Mononuclear cell (primary cell): ENCODE measurements around the gene CFAP77. TPM values are rescaled to one million over a fixed set of nuclear protein-coding genes. Genes with fewer than 3 reads are reported as not detected.

Source experiments
- H3K27me3 ChIP-seq: 2 replicates; pipeline ENCODE4 v1.6.0; 2011; ENCODE audit warnings: low read length, control low read depth; ENCODE audit not compliant: insufficient read depth
- H3K4me1 ChIP-seq: 2 replicates; pipeline ENCODE4 v1.5.1; 2011; ENCODE audit warnings: mild to moderate bottlenecking, low read length, control low read depth; ENCODE audit not compliant: insufficient read depth
- H3K4me3 ChIP-seq: 2 replicates; pipeline ENCODE4 v1.5.1; 2011; ENCODE audit warnings: mild to moderate bottlenecking, low read length, moderate library complexity
- H3K9me3 ChIP-seq: 2 replicates; pipeline ENCODE4 v1.5.1; 2011; ENCODE audit warnings: low read depth, mild to moderate bottlenecking, control low read depth, low read length
- total RNA-seq: library from RNA; depleted of rRNA; stranded (reverse); fragments of >200 nt; gene quantifications from one replicate; pipeline ENCODE4 v1.2.3, GENCODE V29; 2012

The CFAP77 gene
- total RNA-seq, 1 donor, result not detected

DNA sequence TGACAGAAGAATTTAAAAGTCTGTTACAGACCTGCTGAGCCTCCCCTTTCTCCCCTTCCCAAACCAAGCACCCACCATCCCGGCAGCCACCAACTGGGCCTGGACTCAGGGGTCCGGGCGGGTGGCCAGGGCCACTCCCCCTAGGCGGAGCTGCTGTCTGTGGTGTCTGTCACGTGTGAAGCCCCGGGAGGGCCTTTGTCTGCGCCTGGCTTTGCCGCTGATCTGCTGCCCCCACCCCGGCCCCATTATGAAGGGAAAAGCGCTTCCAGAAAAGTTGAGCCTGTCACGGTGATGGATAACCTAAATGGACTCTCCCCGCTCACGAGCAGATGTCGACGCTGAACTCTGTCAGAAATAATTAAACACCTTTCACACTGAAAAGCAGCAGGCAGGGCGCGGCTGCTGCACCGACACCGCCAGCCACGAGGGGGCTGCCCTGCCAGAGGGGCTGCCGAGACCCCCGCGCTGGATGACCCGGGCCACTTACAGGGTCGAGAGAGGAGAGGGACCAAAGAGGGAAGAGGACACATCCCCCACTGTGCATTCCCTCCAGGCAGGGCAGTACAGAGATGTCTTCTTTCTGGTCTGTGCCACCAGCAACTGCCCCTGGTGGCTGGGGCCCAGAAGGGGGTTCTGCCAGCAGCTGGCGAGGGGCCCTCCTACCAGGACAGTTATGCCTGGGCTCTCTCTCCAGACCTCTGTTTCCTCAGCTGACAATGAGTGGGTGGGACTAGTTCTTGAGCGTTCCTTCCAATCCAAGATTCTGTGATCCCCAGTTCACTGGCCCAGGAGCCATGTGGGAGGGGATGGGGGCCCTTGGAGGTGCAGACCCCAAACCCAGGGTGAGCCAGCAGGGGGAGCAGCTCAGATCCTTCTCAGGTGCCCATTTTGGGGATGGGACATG, 136.4 kb downstream of the CFAP77 start:
- H3K4me1 ChIP-seq, result no peaks in the 10 kb centered on the region
- H3K9me3 ChIP-seq, result no peaks in the 10 kb centered on the region
- H3K4me3 ChIP-seq, result no peak overlapping the region
- H3K27me3 ChIP-seq, result no peaks in the 10 kb centered on the region

DNA sequence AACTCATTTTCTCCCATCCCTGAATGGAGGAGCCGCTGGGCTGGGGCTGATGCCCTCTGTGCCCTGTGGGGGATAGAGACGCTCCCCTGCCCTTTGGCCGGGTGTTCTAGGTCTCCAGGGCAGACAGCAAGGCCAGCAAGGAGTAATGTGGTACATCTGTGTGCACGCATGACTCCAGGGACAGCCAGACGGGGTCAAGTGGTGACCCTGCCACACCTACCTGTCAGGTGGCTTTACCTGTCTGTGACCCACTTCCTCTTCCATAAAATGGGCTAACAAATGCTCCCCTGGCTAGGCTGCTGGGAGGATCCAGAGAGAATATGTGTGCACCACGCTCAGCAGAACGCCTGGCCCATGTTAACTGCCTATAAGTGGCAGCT, 137.0 kb downstream of the CFAP77 start:
- Histone ChIP-seq H3K9me3 (no peaks in the 10 kb centered on the region), H3K27me3 (no peaks in the 10 kb centered on the region), H3K4me1 (no peaks in the 10 kb centered on the region), H3K4me3 (no peak overlapping the region)

DNA sequence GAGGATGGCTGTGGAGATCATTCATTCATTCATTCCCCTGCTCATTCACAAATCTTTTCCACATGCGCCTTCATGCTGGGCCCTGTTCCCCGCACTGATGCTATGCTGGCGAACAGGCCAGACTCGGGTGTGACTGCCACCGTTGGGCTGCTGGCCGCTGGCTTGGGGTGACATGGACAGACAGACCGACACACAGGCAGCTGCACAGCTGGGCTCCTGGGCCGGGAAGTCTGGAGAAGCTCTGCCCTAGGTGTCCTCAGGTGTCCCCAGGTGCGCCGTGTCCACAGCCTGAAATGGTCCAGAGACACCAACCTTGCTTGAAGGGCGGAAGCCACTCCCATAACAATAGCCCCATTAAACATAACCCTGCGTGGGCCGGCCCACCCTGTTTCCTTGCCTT, 137.4 kb downstream of the CFAP77 start:
- no peaks in the 10 kb centered on the region for H3K4me1 ChIP-seq
- H3K9me3 ChIP-seq, result no peaks in the 10 kb centered on the region
- no peaks in the 10 kb centered on the region for H3K27me3 ChIP-seq
- no peak overlapping the region for H3K4me3 ChIP-seq

DNA sequence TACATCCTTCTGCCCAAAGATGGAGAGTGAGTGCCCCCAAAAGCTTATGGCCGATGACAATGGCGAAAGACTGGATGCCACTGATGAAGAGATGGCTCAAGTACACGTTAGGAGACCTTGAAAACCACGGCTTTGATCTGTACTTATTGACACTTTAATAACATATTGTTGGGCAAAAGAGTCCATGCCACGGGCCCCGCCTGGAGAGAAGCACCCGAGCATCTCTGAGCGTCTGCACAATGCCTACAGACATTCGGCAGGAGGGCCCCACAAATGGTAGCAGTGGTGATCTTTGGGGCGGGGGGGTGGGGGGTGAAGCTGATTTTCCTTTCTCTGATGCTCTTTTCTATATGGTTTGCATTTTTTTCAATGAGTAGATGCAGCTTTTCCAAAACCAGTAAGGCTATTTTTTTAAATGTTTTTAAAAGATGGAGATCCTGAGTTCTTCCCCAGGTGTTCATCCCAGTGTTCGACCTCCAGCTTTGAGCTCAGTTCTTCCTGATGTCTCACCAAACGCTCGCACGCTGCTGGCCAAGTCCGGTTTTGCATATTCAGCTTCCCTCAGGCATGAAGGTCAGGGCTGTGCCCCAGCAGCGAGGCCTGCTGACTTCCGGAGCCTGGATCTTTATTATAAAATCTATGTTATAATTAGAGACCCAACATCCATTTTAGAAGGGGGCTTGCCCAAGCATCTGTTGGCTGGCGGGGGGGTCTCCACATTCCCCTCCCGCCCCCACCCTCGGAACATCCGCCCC, 138.1 kb downstream of the CFAP77 start:
- no peaks in the 10 kb centered on the region for H3K27me3 ChIP-seq
- no peaks in the 10 kb centered on the region for H3K4me1 ChIP-seq
- no peak overlapping the region for H3K4me3 ChIP-seq
- H3K9me3 ChIP-seq, result no peaks in the 10 kb centered on the region

DNA sequence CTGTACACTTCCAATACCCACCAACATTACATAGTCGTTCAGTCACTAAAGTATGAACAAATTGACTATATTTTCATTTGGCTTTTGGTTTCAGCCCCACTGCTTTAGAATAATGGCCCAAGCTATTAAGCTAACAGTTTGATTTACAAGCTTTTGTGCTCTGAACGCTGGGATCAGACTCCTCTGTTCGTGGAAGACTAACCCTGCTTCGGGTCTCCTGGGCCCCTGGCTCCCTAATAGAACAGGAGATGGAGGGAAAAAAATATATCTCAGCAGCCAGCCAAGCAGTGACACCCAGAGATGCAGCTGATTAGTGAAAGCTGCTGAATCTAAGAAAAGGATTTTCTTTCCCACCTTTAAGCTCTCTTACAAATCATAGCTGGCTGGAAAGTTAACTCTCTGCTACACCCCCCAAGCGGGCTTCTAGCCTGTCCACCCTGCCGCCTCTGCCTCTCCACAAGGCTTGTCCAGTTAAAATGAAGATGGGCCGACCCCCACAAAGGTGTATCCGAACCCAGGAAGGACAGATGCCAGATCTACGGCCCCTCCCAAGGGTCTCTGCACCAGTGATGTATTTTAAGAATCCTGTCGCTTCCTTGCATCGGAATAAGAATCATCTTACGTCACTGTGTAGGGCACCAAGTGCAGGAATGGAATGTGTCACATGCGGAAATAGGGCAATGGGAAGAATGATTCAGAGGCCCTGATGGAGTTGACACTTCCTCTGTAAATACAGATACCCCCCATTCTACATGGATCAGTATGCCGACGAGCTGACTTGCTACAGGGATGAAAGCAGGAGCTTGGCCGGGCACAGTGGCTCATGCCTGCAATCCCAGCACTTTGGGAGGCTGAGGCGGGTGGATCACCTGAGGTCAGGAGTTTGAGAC, 139.0 kb downstream of the CFAP77 start:
- Histone ChIP-seq H3K9me3 (no peaks in the 10 kb centered on the region), H3K4me1 (no peaks in the 10 kb centered on the region), H3K4me3 (no peak overlapping the region), H3K27me3 (no peaks in the 10 kb centered on the region)

DNA sequence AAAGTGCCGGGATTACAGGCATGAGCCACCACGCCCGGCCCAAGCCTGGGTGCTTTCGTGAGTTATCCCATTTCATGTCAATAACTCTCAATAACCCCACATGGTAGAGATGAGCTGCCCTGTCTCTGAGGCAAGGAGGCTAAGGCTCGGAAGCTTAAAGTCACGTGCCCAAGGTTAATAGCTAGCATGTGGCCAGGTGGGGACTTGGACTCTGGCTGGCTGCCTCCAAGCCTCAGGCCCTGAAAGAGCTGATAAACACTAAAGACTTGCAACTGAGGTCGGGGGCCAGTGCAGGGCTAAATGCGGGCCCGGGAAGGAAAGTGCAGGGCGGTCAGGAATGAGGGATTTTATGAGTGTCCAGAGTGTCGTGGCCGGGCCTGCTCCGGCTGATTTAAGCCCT, 141.5 kb downstream of the CFAP77 start:
- H3K4me1 ChIP-seq, result no peaks in the 10 kb centered on the region
- H3K9me3 ChIP-seq, result no peaks in the 10 kb centered on the region
- no peaks in the 10 kb centered on the region for H3K27me3 ChIP-seq

DNA sequence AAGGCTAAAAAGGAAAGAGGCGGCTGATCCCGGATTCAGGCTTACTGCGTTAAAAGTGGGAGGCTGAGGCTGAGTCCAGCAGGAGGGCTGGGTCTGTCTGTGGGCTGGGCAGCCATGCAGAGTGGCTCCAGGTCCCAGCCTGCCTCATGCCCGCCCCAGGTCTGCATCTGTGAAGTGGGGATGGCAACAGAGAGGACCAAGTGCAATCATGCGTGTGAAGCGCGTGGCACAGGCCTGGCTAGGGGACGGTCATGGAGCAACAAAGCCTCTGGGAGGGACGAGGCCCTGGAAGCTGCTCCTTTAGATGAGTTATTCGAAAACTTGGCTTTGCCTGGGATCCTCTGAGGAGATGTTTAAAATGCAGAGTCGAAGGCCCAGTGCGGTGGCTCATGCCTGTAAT, 142.0 kb downstream of the CFAP77 start:
- Histone ChIP-seq H3K4me3 (no peak overlapping the region), H3K9me3 (no peaks in the 10 kb centered on the region), H3K4me1 (no peaks in the 10 kb centered on the region), H3K27me3 (no peaks in the 10 kb centered on the region)

More for the DNA sequence above, 141.5 kb downstream of the CFAP77 start:
- no peak overlapping the region for H3K4me3 ChIP-seq

DNA sequence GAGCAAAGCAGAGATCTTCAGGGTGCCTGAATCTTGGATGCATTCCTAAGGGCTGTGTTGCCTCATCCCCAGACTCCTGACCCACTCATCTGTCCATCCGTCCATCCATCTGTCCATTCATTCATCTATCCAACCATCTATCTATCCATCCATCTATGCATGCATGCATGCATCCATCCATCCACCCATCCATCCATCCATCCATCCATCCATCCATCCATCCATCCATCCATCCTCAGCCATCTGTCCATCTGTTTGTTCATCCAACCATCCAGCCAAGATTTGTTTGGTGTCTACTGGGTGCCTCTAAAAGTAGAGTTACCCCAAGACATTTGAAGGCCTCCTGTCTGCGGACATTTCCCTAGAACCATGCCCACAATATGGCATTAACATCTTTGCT, 144.7 kb downstream of the CFAP77 start:
- no peaks in the 10 kb centered on the region for H3K27me3 ChIP-seq
- no peak overlapping the region for H3K4me3 ChIP-seq
- no peaks in the 10 kb centered on the region for H3K9me3 ChIP-seq
- no peaks in the 10 kb centered on the region for H3K4me1 ChIP-seq

DNA sequence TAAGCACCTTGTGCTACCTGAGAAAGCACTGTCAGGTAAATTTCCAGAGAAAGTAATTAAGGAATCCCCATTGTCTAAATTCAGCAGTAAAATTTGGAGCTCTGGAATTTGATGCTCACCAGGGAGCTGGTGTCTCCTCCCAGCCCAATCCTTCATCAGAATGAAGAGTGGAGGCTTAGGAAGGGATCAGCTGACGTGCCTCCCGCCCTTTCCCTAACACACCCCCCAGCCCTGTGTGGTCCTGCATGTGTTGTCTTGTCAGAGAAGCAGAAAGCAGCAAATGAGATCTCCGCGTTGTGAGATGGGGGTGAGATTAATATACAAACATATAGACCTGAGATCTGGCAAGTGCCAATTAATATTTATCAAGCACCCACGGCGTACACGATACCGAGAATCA, 145.5 kb downstream of the CFAP77 start:
- no peak overlapping the region for H3K4me3 ChIP-seq

DNA sequence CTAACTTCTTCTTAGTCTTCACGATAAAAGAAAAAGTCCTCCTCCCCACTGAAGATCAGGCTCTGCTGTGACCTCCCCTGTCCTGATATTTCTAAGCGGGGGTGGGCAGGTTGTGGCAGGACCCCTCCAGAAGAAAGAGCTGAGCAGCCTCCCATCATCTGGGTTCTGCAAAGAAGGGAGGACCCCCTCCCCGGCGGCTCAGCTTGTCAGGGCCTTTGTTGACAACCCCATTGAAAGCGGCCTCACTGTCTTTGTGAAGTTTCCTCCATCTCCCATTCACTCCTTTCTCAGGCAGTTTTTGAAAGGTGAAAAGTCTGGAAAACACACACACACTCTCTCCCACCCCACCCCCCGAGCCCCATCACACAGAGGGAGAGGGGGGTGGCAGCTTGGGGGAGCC, 146.2 kb downstream of the CFAP77 start:
- Histone ChIP-seq H3K9me3 (no peaks in the 10 kb centered on the region), H3K27me3 (no peaks in the 10 kb centered on the region), H3K4me3 (no peak overlapping the region), H3K4me1 (no peaks in the 10 kb centered on the region)

More for the DNA sequence above, 145.5 kb downstream of the CFAP77 start:
- Histone ChIP-seq H3K27me3 (no peaks in the 10 kb centered on the region), H3K9me3 (no peaks in the 10 kb centered on the region), H3K4me1 (no peaks in the 10 kb centered on the region)

DNA sequence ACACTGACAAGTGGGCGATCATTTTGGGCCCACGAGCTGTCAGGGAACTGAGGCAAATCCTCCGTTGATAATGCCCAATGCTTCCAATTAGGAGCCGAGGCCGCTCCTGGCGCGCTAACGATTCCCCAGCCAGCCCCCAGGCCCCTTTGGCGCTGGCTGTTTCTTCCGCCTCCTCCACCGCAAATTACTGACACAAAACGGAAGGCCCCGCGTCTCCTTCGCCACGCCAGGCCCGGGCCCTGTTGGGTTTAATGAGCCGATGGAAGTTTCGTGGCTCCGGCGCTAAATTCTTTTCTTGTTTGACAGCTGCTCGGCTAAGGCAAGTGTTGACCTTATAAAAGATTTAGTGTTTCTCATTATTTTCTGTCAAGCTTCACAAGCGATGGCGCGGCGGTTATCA, 146.7 kb downstream of the CFAP77 start:
- Histone ChIP-seq H3K4me1 (no peaks in the 10 kb centered on the region), H3K4me3 (no peak overlapping the region), H3K27me3 (no peaks in the 10 kb centered on the region), H3K9me3 (no peaks in the 10 kb centered on the region)

DNA sequence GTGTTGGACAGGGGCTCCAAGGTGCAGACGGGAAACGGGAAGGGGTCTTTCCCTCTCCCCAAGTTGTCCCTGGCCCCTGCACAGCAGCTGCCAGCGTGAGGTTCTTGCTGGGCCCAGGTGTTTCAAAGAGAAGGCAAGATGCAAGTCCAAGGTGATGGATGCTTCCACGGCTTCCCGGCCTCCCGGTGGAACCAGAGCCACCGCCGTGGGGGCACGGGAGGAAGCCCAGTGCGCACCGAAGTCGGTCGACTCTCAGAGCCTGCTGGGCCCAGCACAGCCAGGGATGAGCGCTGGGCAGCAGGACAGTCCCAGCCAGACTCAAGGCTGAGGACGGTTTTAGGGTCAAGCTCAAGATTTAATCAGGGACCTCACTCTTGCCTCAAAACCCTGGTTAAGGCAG, 147.1 kb downstream of the CFAP77 start:
- H3K27me3 ChIP-seq, result no peaks in the 10 kb centered on the region
- H3K4me3 ChIP-seq, result no peak overlapping the region
- no peaks in the 10 kb centered on the region for H3K9me3 ChIP-seq
- no peaks in the 10 kb centered on the region for H3K4me1 ChIP-seq

DNA sequence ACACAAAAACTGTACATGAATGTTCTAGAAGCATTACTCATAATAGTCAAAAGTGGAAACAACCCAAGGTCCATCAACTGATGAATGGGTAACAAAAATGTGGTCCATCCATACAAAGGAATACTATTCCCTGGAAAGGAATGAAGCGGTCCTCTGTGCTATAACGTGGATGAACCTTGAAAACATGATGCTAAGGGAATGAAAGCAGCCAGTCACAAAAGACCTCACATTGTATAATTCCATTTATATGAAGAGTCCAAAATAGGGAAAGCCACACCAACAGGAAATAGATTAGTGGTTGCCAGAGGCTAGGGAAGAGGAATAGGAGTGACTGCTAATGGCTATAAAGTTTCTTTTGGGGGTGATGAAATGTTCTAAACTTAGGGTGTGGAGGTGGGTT, 149.7 kb downstream of the CFAP77 start:
- Histone ChIP-seq H3K27me3 (no peaks in the 10 kb centered on the region), H3K4me1 (no peaks in the 10 kb centered on the region)

DNA sequence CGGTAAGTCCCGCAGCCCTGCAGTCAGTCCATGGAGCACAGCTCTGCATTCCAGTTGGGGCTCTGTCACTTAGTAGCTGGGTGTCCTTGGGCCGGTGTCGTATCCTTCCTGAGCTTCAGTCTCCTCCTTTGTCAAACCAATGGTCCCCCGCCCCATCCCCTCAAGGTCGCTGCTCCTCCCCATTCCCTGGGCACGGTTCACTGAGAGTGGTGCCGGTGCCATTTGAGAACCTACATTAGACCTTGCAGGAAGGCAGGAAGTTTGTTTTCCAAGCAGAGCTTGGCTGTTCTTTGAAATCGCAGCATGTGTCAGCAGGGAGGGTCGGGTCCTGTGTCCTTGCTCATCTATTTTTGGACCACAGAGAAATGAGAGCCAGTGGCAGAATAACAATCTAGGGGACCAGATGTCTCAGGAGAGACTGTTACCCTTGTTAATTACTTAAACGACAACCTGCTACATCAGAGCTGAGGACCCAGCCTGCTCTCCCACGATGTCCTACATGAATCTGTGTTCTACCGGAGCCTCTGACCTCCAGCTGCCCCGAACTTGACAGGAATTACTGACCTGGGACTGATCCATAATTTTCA, 150.7 kb downstream of the CFAP77 start:
- H3K27me3 ChIP-seq, result no peaks in the 10 kb centered on the region
- no peaks in the 10 kb centered on the region for H3K9me3 ChIP-seq
- H3K4me1 ChIP-seq, result no peaks in the 10 kb centered on the region
- H3K4me3 ChIP-seq, result no peak overlapping the region

More for the DNA sequence above, 149.7 kb downstream of the CFAP77 start:
- Histone ChIP-seq H3K4me3 (no peak overlapping the region), H3K9me3 (no peaks in the 10 kb centered on the region)

DNA sequence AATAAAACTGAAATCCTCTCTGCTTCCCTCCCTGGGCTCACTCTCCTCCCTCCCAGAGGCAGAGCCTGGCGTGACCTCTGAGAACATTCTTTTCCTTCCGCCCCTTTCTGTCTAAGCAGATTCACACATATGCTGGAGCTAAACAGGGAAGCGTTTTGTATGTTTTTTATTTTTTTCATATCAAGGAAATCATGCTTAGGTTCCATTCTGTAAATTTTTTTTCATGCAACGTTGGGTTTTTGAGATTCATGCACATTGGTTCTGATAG, 152.2 kb downstream of the CFAP77 start:
- H3K4me3 ChIP-seq, result no peak overlapping the region
- H3K27me3 ChIP-seq, result no peaks in the 10 kb centered on the region
- H3K9me3 ChIP-seq, result no peaks in the 10 kb centered on the region
- H3K4me1 ChIP-seq, result no peaks in the 10 kb centered on the region
